Muscle of arm (tissue), 14 donors: ENCODE data around the gene INTU. TPM values are rescaled to one million over a fixed set of nuclear protein-coding genes. Genes with fewer than 3 reads are reported as not detected.
"Not testable (repeated sequence)": the region's sequence is repeated elsewhere in the genome, so short reads cannot be mapped to it uniquely, and the experiment has no call there.

Experiments
- DNase-seq: peaks from one replicate; pipeline ENCODE4 v3.0.0-alpha.2; 2013
- long read RNA-seq, 11 donors: transcript quantifications; one replicate each; lab custom pipeline, GENCODE V29; 2026
- polyA plus RNA-seq, 12 donors: library from polyadenylated mRNA; unstranded; fragments of 120-200 nt; gene quantifications; one replicate each; pipeline ENCODE4 v1.2.1, GENCODE V29; 2013; ENCODE audit not compliant: insufficient read length in 12 of 12

INTU gene
- 10 to 100 TPM in 6 of 12 donors, 1 to 10 TPM in 5, not detected in 1; 6.7 to 19.8 (median 10.6) TPM for polyA plus RNA-seq
- long read RNA-seq, donor 1, partial matches to known transcripts, result 0 of 1 reads
- long read RNA-seq, donor 1, other reads (novel, unspliced or antisense), result 0 of 1 reads
- long read RNA-seq, donor 2, full-length matches to known transcripts, result 1 of 1 reads
- long read RNA-seq, donor 2, partial matches to known transcripts, result 0 of 1 reads
- long read RNA-seq, donor 2, other reads (novel, unspliced or antisense), result 0 of 1 reads
- long read RNA-seq, donor 3, result 0 reads
- long read RNA-seq, donor 4, result 0 reads
- long read RNA-seq, donor 5, result 0 reads
- long read RNA-seq, donor 6, result 0 reads
- long read RNA-seq, donor 7, full-length matches to known transcripts, result 1 of 1 reads
- long read RNA-seq, donor 7, partial matches to known transcripts, result 0 of 1 reads
- long read RNA-seq, donor 7, other reads (novel, unspliced or antisense), result 0 of 1 reads
- long read RNA-seq, donor 8, result 0 reads
- long read RNA-seq, donor 9, result 0 reads
- long read RNA-seq, donor 10, partial matches to known transcripts, result 0 of 1 reads
- long read RNA-seq, donor 10, other reads (novel, unspliced or antisense), result 0 of 1 reads
- long read RNA-seq, donor 11, partial matches to known transcripts, result 0 of 1 reads
- long read RNA-seq, donor 11, other reads (novel, unspliced or antisense), result 0 of 1 reads

GRCh38 chr4:127632420-127633403 is at the start of gene INTU:
Gene INTU, plus strand, starts transcription at chr4:127632957. Its CDS starts 78 bp downstream, at chr4:127633035.
- peak; percentile 95 for DNase-seq

GRCh38 chr4:127586496-127586895 is 46.3 kb upstream of the INTU start:
- DNase-seq, result not testable (repeated sequence)

- DNase-seq, result no peak
Observed at GRCh38 chr4:127586922-127587571, 45.7 kb upstream of the INTU start.

GRCh38 chr4:127589153-127589552 is 43.6 kb upstream of the INTU start:
- not testable (repeated sequence) for DNase-seq

- DNase-seq, result no peak
Observed at GRCh38 chr4:127598656-127599055, 34.1 kb upstream of the INTU start.

- no peak for DNase-seq
Observed at GRCh38 chr4:127601029-127601428, 31.7 kb upstream of the INTU start.

GRCh38 chr4:127604949-127605709 is 27.6 kb upstream of the INTU start:
- peak; percentile 15 for DNase-seq

- DNase-seq, result no peak
Observed at GRCh38 chr4:127606823-127607222, 25.9 kb upstream of the INTU start.

- DNase-seq, result no peak
Observed at GRCh38 chr4:127609484-127609883, 23.3 kb upstream of the INTU start.

GRCh38 chr4:127610488-127610887 is 22.3 kb upstream of the INTU start:
- DNase-seq, result no peak

GRCh38 chr4:127616898-127617297 is 15.9 kb upstream of the INTU start:
- no peak for DNase-seq

GRCh38 chr4:127618427-127618826 is 14.3 kb upstream of the INTU start:
- DNase-seq, result no peak

GRCh38 chr4:127622621-127622920 is 10.2 kb upstream of the INTU start:
- no peak for DNase-seq

- peak; percentile 38 for DNase-seq
Observed at GRCh38 chr4:127622921-127623796, 9.6 kb upstream of the INTU start.

- peak; percentile 73 for DNase-seq
Observed at GRCh38 chr4:127623797-127624083, 9.0 kb upstream of the INTU start.

GRCh38 chr4:127624173-127624572 is 8.6 kb upstream of the INTU start:
- DNase-seq, result no peak

- DNase-seq, result no peak
Observed at GRCh38 chr4:127629371-127629770, 3.4 kb upstream of the INTU start.

- DNase-seq, result no peak
Observed at GRCh38 chr4:127630152-127630551, 2.6 kb upstream of the INTU start.

GRCh38 chr4:127631420-127631819 is 1.3 kb upstream of the INTU start:
- no peak for DNase-seq

- DNase-seq, result no peak
Observed at GRCh38 chr4:127634181-127634580, 1.4 kb downstream of the INTU start.
